K562 (cell line): ENCODE results near the gene PUS10. TPM values are rescaled to one million over a fixed set of nuclear protein-coding genes. Genes with fewer than 3 reads are reported as not detected.

Source experiments
- ARID1B ChIP-seq: fragments of 450-650 bp; IDR thresholded peaks from 2 replicates; pipeline ENCODE4 v1.6.1; 2016; ENCODE audit warnings: antibody characterized with exemption, mild to moderate bottlenecking, inconsistent platforms
- DPF2 ChIP-seq: fragments of 450-650 bp; IDR thresholded peaks from 2 replicates; pipeline ENCODE4 v1.6.1; 2016
- ETS2 ChIP-seq: IDR thresholded peaks from 2 replicates; pipeline ENCODE4 v1.6.1; 2016; ENCODE audit warnings: borderline replicate concordance, missing genetic modification characterization, mild to moderate bottlenecking, moderate library complexity, missing compliant biosample characterization; ENCODE audit not compliant: poor library complexity, severe bottlenecking
- GTF2E2 ChIP-seq: fragments of 200-800 bp; sonication (Bioruptor generic); IDR thresholded peaks from 2 replicates; pipeline ENCODE4 v1.6.1; 2016; ENCODE audit warnings: missing genetic modification characterization, missing compliant biosample characterization
- JUND ChIP-seq, 2 experiments: IDR thresholded peaks; 2 replicates in 1 of 2; 3 replicates in 1 of 2; pipeline ENCODE4 v1.6.1; 2011; ENCODE audit warnings: borderline replicate concordance in 2 of 2, low read depth in 2 of 2, low read length in 2 of 2, improper control_type of control experiment in 1 of 2, missing biosample characterization in 1 of 2, missing genetic modification characterization in 1 of 2, missing genetic modification reagents in 1 of 2
- NFE2L1 ChIP-seq: fragments of 450-650 bp; IDR thresholded peaks from 2 replicates; pipeline ENCODE4 v1.6.1; 2016; ENCODE audit warnings: missing genetic modification characterization, low read depth, mild to moderate bottlenecking, missing compliant biosample characterization, moderate library complexity, borderline replicate concordance
- NFXL1 ChIP-seq: fragments of 450-650 bp; formaldehyde crosslinking; IDR thresholded peaks from 2 replicates; pipeline ENCODE4 v1.4.0; 2021; ENCODE audit warnings: mild to moderate bottlenecking
- SMARCA4 ChIP-seq: fragments of 450-650 bp; IDR thresholded peaks from 2 replicates; pipeline ENCODE4 v1.6.1; 2016
- SMARCA5 ChIP-seq: fragments of 450-650 bp; IDR thresholded peaks from 2 replicates; pipeline ENCODE4 v1.6.1; 2016
- STAT5A ChIP-seq: IDR thresholded peaks from 2 replicates; pipeline ENCODE4 v1.6.1; 2012; ENCODE audit warnings: low read length, inconsistent platforms, borderline replicate concordance
- TAL1 ChIP-seq: fragments of 450-650 bp; IDR thresholded peaks from 2 replicates; pipeline ENCODE4 v1.6.1; 2016; ENCODE audit warnings: mild to moderate bottlenecking
- TCF3 ChIP-seq: sonication (generic); formaldehyde crosslinking; IDR thresholded peaks from 2 replicates; pipeline ENCODE4 v1.4.0; 2020; ENCODE audit warnings: mild to moderate bottlenecking, missing genetic modification reagents
- ZNF79 ChIP-seq: fragments of 250-450 bp; sonication (Bioruptor Pico); IDR thresholded peaks from 2 replicates; pipeline ENCODE4 v1.4.0; 2020; ENCODE audit warnings: low read depth, mild to moderate bottlenecking, moderate library complexity
- polyA plus RNA-seq, 8 experiments: library from polyadenylated mRNA; depleted of rRNA in 4 of 8; stranded (reverse) in 5 of 8; unstranded in 3 of 8; fragments of >200 nt; fragmentation: Nextera tagmentation in 2 of 8; fragmentation: Illumina TruSeq in 1 of 8; extraction: Ambion mirVana in 2 of 8; extraction: Trizol in 1 of 8; gene quantifications; 2 replicates each; pipeline versions ENCODE4 v1.2.1 to v1.2.3, GENCODE V29; 2011 to 2014; ENCODE audit warnings: inconsistent platforms in 1 of 8, missing spikeins in 1 of 8
- total RNA-seq, 7 experiments: library from RNA; depleted of rRNA in 6 of 7; stranded (reverse); fragments of >200 nt in 6 of 7; fragmentation: Illumina TruSeq in 2 of 7; extraction: Trizol in 2 of 7; gene quantifications; 2 replicates each; pipeline versions ENCODE4 v1.2.1 to v1.2.3, GENCODE V29; 2011 to 2021; ENCODE audit warnings: low replicate concordance in 1 of 7
- TF ChIP-seq, protein P1 (sequence below), 2 experiments: fragments of 150-350 bp in 1 of 2; IDR thresholded peaks; 2 replicates each; pipeline ENCODE4 v1.6.1; 2012 to 2016; ENCODE audit warnings: low read depth in 2 of 2, low read length in 2 of 2, mild to moderate bottlenecking in 1 of 2, moderate library complexity in 1 of 2
- TF ChIP-seq, protein P2 (sequence below): fragments of 450-650 bp; IDR thresholded peaks from 2 replicates; pipeline ENCODE4 v1.6.1; 2018; ENCODE audit not compliant: partially characterized antibody
- TF ChIP-seq, protein P3 (sequence below): fragments of 200-400 bp; formaldehyde crosslinking; IDR thresholded peaks from 2 replicates; pipeline ENCODE4 v1.6.1; 2017; ENCODE audit warnings: mild to moderate bottlenecking, low read depth, low read length, moderate library complexity
- TF ChIP-seq, protein P4 (sequence below): fragments of 450-650 bp; IDR thresholded peaks from 2 replicates; pipeline ENCODE4 v1.6.1; 2016; ENCODE audit warnings: antibody characterized with exemption

Gene PUS10
- total and polyA plus RNA-seq, 9 of the 15 experiments (the other 6 are each of a cell fraction or from before 2014, with no cell fraction given), result 5.0 to 10.7 (median 7.6) TPM

DNA sequence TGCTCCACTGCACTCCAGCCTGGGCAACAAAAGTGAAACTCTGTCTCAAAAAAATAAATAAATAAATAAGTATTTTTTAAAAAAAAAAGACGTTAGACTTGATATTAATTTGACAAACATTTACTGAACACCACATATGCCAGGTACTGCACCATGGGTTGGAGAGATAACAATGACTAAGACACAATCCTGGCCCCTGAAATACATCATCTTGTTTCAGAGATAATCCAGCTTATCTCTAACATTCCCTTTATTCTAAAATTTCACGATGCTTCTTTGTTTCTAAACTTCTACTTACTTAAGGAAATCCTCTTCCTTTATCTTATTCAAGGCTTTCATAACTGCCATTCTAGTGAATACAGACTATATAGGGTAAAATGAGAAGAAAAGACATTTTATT is 55.5 kb downstream of the PUS10 start (continued):
- TF ChIP-seq, protein P1, sequence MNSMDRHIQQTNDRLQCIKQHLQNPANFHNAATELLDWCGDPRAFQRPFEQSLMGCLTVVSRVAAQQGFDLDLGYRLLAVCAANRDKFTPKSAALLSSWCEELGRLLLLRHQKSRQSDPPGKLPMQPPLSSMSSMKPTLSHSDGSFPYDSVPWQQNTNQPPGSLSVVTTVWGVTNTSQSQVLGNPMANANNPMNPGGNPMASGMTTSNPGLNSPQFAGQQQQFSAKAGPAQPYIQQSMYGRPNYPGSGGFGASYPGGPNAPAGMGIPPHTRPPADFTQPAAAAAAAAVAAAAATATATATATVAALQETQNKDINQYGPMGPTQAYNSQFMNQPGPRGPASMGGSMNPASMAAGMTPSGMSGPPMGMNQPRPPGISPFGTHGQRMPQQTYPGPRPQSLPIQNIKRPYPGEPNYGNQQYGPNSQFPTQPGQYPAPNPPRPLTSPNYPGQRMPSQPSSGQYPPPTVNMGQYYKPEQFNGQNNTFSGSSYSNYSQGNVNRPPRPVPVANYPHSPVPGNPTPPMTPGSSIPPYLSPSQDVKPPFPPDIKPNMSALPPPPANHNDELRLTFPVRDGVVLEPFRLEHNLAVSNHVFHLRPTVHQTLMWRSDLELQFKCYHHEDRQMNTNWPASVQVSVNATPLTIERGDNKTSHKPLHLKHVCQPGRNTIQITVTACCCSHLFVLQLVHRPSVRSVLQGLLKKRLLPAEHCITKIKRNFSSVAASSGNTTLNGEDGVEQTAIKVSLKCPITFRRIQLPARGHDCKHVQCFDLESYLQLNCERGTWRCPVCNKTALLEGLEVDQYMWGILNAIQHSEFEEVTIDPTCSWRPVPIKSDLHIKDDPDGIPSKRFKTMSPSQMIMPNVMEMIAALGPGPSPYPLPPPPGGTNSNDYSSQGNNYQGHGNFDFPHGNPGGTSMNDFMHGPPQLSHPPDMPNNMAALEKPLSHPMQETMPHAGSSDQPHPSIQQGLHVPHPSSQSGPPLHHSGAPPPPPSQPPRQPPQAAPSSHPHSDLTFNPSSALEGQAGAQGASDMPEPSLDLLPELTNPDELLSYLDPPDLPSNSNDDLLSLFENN (IDR thresholded peaks at IDR 0.05; ENCODE audit: low read depth in 2 of 2, low read length in 2 of 2), result no peak
- TF ChIP-seq, protein P2, sequence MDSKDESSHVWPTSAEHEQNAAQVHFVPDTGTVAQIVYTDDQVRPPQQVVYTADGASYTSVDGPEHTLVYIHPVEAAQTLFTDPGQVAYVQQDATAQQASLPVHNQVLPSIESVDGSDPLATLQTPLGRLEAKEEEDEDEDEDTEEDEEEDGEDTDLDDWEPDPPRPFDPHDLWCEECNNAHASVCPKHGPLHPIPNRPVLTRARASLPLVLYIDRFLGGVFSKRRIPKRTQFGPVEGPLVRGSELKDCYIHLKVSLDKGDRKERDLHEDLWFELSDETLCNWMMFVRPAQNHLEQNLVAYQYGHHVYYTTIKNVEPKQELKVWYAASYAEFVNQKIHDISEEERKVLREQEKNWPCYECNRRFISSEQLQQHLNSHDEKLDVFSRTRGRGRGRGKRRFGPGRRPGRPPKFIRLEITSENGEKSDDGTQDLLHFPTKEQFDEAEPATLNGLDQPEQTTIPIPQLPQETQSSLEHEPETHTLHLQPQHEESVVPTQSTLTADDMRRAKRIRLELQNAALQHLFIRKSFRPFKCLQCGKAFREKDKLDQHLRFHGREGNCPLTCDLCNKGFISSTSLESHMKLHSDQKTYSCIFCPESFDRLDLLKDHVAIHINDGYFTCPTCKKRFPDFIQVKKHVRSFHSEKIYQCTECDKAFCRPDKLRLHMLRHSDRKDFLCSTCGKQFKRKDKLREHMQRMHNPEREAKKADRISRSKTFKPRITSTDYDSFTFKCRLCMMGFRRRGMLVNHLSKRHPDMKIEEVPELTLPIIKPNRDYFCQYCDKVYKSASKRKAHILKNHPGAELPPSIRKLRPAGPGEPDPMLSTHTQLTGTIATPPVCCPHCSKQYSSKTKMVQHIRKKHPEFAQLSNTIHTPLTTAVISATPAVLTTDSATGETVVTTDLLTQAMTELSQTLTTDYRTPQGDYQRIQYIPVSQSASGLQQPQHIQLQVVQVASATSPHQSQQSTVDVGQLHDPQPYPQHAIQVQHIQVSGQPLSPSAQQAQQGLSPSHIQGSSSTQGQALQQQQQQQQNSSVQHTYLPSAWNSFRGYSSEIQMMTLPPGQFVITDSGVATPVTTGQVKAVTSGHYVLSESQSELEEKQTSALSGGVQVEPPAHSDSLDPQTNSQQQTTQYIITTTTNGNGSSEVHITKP, result no peak
- TF ChIP-seq ZNF79 (no peak), STAT5A (no peak), DPF2 (peak; percentile 67), NFXL1 (CRISPR knock-in tag) (no peak), GTF2E2 (tag) (no peak), NFE2L1 (no peak), ETS2 (no peak), TAL1 (peak; percentile 35), JUND (IDR thresholded peaks at IDR 0.05; ENCODE audit: borderline replicate concordance, low read depth, low read length) (peak; percentile 45; the same call in 1 of the 2 replicates), JUND (tag; IDR thresholded peaks at IDR 0.05; ENCODE audit: borderline replicate concordance, low read depth, low read length) (no peak), SMARCA4 (0 out of 2 replicates have a peak, but pooled peaks have one; percentile 27), ARID1B (peak; percentile 61), TCF3 (CRISPR knock-in tag) (peak; percentile 49; the same call in 1 of the 2 replicates), SMARCA5 (no peak)
- TF ChIP-seq, protein P3, sequence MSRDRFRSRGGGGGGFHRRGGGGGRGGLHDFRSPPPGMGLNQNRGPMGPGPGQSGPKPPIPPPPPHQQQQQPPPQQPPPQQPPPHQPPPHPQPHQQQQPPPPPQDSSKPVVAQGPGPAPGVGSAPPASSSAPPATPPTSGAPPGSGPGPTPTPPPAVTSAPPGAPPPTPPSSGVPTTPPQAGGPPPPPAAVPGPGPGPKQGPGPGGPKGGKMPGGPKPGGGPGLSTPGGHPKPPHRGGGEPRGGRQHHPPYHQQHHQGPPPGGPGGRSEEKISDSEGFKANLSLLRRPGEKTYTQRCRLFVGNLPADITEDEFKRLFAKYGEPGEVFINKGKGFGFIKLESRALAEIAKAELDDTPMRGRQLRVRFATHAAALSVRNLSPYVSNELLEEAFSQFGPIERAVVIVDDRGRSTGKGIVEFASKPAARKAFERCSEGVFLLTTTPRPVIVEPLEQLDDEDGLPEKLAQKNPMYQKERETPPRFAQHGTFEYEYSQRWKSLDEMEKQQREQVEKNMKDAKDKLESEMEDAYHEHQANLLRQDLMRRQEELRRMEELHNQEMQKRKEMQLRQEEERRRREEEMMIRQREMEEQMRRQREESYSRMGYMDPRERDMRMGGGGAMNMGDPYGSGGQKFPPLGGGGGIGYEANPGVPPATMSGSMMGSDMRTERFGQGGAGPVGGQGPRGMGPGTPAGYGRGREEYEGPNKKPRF, result no peak
- TF ChIP-seq, protein P4, sequence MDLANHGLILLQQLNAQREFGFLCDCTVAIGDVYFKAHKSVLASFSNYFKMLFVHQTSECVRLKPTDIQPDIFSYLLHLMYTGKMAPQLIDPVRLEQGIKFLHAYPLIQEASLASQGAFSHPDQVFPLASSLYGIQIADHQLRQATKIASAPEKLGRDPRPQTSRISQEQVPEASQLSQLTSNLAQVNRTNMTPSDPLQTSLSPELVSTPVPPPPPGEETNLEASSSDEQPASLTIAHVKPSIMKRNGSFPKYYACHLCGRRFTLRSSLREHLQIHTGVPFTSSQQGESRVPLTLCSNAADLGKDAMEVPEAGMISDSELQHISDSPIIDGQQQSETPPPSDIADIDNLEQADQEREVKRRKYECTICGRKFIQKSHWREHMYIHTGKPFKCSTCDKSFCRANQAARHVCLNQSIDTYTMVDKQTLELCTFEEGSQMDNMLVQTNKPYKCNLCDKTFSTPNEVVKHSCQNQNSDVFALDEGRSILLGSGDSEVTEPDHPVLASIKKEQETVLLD, result no peak
